ENCODE data around the gene MID2.
"Not testable (repeated sequence)": the region's sequence is repeated elsewhere in the genome, so short reads cannot be mapped to it uniquely, and the experiment has no call there.

Gene MID2, protein sequence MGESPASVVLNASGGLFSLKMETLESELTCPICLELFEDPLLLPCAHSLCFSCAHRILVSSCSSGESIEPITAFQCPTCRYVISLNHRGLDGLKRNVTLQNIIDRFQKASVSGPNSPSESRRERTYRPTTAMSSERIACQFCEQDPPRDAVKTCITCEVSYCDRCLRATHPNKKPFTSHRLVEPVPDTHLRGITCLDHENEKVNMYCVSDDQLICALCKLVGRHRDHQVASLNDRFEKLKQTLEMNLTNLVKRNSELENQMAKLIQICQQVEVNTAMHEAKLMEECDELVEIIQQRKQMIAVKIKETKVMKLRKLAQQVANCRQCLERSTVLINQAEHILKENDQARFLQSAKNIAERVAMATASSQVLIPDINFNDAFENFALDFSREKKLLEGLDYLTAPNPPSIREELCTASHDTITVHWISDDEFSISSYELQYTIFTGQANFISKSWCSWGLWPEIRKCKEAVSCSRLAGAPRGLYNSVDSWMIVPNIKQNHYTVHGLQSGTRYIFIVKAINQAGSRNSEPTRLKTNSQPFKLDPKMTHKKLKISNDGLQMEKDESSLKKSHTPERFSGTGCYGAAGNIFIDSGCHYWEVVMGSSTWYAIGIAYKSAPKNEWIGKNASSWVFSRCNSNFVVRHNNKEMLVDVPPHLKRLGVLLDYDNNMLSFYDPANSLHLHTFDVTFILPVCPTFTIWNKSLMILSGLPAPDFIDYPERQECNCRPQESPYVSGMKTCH

DNA sequence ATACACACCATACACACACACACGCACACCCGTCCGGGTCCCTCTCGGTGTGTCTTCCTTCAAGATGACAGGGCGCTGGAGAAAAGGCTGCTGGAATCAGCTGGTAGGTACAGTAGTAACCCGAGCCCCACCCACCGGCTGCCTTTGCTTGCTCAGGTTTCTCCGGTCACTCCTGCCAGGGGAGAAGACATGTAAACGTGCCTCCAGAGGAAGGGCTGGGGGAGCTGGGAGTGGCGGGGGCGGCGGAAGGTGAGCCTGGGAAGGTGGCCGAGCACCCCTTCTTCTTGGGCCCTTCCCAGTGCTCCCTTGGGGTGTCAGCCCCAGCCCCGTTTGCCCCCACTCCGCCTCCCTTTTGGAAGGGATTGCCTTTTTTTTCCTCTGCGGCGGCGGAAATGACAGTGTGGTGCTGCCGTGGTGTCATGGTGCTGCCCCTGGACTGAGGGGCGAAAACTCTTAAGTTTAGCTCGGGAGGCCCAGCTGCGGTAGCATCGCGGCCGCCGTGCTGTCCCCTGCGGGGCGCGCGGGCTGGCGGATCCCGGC, at the start of gene MID2:
Gene MID2 (plus strand): TSS at position 169 of the 540 bp plus-strand sequence. CDS start 561 bp downstream, outside the sequence.
- DNase-seq (ENCODE audit: low spot score), result peak; percentile 16

DNA sequence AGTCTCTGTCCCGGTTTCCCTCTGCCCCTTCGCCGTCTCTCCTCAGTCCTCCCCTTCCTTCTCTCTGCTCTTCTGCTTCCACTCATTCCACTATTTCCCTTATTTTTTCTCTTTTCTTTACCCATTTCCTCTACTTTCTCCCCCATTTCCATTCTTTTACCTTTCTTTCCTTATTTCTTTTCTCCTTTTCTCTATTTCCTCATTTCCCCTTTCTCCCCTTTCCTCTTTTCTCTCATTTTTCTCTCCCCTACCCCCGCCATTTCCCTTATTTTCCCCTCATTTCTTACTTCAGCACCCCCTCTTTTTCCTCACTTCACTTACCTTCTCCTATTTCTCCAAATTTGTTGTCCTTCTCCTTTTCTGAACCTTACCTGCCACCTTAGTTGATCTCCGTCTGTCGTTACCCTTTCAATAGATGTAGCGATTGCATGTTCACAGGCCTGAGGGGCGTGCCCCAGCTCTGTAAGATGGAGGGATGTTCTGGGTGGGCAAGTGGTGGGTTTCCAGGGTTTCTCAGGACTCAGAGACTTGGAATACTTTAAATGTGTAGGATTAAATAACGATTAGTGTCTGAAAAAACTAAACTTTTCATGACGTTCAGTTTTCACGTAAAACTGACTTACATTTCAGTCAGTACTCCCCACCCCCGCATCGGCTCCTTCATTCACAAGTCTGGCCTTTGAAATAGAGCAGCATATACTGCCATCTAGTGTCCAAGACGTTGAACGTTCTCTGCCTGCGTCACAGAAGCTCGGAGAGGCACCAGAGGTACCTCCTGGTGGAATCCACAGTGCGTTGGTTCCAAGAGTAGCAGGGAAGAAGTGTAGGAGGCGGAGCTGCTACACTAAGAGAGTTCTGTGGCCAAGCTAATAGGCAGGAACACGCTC, 48.8 kb upstream of the MID2 start:
- DNase-seq (ENCODE audit: low spot score), result peak; percentile 73

DNA sequence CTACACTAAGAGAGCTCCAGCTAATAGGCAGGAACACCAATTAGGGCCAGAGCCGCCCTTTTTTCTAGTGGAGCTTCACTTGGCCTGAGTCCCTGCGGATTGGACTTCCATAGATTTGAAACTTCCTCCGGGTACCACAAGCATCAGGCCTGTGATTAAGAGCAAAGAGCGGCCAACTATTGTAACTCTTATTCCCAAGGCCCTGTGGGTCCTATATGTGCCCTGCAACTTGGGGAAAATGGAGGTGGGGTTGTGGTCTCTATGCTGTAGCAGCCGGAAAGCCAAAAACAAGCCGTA, 48.2 kb upstream of the MID2 start, which contains the start of gene NCBP2L:
Gene NCBP2L (plus strand): TSS at position 198 of the 297 bp plus-strand sequence. CDS start 16,488 bp downstream, outside the sequence.
- DNase-seq (ENCODE audit: low spot score), result no peak

DNA sequence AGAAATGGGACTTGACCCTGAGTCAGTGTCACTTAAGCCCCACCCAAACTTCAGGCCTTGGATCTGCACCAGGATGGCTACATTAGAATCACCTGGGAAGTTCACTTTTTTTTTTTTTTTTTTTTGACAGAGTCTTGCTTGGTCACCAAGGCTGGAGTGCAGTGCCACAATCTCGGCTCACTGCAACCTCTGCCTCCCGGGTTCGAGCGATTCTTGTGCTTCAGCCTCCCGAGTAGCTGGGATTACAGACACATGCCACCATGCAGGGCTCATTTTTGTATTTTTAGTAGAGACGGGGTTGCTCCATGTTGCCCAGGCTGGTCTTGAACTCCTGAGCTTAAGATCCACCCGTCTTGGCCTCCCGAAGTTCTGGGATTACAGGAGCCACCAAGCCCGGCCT, 45.1 kb upstream of the MID2 start:
- DNase-seq (ENCODE audit: low spot score), result no peak

DNA sequence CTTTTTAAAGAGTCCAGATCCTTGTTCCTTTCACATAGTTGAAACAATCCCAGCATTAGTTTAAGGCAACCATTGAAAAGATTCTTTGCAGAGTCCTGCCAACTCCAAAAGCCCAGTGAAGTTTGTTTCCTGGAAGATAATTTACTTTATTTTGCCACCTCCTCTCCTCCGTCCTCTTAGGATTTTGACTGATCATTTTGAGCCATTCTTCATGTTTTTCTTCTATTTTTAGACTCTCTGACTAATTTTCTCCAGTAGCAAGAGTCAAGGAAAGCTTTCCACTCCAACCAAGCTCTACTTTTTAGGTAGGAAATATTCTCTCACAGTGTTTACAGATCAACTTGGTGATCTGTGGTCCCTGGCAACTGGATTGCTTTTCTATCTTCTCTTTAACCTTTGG, 37.8 kb upstream of the MID2 start:
- no peak for DNase-seq (ENCODE audit: low spot score)

DNA sequence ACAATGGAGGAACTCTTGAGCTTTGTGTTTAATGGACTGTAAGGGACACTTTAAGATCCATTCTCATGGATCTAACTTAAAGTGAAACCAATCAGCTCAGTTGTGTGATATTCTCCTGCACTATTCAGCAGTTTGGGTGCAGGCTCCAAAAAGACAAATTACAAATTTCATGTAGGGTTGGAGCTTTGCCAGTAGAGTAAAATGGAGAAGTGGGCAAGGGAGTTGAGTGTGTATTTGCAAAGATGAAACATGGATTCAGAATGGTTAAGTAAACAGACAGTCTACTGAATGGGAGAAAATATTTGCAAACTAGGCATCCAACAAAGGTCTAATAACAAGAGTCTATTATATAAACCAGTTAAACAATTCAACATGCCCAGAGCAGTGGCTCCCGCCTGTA, 21.2 kb upstream of the MID2 start:
- no peak for DNase-seq (ENCODE audit: low spot score)

DNA sequence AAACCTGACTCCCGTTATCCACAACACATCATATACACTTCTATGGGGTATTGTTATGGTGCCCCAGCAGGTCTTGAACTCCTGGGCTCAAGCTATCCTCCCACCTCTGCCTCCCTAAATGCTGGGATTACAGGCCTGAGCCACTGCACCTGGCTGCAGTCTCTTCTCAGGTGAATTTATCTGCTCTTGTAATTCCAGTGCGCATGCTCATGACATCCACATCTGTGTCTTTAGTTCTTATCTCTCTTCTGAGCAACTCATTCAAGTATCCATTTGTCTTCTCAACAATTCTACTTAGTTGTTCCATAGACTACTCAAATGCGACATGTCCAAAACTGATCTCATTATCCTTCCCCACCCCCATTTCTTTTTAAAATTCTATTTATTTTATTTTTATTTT, 20.5 kb upstream of the MID2 start:
- DNase-seq (ENCODE audit: low spot score), result no peak

DNA sequence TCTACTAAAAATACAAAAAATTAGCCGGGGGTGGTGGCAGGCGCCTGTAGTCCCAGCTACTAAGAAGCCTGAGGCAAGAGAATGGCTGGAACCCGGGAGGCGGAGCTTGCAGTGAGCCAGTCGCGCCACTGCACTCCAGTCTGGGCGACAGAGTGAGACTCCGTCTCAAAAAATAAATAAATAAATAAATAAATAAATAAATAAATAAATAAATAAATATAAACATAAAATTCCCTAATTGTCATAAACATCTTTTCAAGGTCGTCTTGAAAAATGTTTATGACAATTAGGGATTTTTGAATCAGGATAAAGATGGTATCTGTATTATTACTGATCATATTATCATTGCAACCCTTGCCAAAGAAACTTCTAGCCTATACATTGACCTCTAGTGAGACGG, 15.6 kb upstream of the MID2 start:
- DNase-seq (ENCODE audit: low spot score), result not testable (repeated sequence)

DNA sequence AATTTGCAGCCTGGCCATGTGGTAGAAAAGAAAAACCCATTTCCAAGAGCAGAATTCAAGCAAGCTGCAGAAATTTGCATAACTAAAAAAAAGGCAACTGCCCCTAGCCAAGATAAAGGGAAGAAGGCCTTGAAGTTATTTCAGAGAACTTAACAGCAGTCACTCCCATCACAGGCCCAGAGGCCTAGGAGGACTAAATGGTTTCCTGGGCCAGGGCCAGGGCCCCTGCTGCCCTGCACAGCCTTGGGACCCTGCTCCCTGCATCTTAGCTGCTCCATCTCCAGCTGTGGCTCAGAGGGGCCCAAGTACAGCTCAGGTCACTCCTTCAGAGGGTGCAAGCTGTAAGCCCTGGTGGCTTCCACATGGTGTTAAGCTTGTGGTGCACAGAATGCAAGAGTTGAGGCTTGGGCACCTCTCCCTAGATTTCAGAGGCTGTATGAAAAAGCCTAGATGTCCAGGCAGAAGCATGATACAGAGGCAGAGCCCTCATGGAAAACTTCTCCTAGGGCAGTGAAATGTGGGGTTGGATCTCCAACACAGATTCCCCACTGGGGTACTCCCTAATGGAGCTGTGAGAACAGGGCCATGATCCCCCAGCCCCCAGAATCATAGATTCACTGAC, 6.7 kb upstream of the MID2 start:
- no peak for DNase-seq (ENCODE audit: low spot score)

DNA sequence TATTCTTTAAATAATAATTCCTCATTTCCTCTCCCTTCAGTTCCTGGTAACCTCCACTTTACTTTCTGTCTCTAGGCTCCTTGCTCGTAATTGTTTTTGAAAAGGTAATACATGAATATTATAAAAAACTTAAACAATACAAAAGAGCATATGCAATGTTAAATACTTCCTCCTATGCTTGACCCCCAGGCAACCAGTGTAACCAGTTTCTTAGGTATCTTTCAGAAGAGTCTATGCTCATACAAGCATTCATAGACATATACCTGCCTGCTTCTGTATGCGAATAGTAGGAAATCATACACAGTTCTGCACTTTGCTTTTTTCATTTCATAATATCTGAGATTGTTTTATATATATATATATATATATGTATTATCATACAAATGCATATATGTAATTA, 2.6 kb upstream of the MID2 start:
- DNase-seq (ENCODE audit: low spot score), result no peak

DNA sequence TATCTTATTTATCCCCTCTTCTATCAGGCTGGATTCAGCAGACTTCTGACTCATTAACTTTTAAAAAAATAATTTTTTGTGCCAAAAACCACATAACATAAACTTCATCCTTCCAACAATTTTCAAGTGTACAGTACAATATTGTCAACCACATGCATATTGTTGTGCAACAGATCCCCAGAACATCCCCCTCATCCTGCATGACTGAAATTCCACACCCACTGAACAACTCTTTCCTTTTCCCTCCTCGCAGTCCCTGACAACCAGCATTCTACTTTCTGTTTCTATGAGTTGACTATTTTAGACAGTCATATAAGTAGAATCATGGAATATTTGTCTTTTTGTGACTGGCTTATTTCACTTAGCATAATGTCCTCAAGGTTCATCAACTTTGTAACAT, 2.2 kb upstream of the MID2 start:
- no peak for DNase-seq (ENCODE audit: low spot score)

DNA sequence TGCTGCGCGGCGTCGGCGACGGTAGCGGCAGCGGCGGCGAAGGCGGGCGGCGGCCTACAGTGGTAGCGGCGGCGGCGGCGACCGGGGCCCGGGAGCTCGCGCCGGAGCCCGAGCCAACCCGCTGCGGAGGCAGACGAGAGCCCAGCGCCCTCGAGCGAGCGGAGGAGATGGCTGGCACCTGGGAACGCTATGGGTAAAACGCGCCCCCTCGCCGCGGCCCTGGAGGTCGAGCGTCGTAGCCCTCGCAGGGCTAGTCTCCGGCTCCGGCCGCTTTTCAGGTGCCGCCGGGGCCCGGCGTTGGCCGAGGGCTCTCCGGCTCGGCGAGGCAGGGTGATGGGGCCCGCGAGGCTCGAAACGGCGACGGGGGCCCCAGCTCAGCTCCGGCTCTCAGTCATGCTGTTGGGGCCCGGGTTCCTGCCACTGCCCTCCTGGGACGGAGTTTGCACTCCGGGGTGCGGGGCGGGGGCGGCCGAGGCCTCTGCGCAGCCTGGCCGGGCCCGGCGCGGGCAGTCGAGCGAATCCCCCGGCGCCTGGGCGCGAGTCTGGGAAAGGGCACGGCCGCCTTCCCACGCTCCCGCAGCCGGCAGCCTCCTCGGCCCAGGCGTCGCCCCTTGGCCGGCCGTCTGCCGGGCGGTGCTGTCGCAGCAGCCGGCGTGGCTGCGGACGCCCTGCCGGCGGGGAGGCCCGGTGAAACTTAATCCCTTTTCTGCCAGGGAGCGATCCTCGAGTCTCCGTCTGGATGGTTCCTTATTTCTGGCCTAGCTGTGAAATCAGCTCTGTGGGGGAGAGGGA, 768 bp downstream of the MID2 start:
- peak; percentile 22 for DNase-seq (ENCODE audit: low spot score)

DNA sequence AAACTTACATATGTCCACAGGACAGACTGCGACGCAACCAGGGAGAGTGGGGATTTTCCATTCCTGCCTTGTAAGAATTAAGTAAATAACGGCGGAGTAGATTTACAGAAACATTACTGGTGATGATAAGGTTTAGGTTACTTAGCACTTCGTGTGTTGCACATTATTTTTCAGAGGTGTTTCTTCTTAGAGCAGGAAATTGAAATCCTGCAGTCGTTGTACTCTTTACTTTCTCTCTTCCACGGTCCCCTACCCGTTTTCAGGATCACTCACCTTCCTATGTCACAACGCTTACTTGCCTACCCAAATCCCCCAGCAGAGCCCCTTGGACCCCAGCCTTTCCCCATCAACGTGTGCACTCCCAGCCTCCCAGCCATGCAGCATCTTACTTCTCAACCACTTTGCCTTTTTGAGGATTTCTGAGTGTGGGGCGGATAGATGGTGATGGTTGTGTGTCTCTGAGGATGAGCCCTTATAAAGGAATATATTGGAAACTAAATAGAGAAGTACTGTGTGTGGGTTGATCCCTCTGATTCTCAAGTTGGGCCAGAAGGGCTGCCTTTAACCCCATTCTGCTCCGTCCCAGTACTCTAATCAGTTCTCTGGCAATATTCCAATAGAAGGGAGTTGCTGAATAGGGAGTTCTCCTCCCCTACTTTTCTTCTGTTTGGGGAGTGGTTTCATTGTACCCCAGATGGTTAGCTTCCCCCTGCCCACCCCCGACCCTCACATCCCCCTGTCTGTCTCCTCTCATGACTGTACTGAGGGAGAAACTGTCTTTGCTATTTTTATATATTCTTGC, 1.6 kb downstream of the MID2 start:
- no peak for DNase-seq (ENCODE audit: low spot score)

DNA sequence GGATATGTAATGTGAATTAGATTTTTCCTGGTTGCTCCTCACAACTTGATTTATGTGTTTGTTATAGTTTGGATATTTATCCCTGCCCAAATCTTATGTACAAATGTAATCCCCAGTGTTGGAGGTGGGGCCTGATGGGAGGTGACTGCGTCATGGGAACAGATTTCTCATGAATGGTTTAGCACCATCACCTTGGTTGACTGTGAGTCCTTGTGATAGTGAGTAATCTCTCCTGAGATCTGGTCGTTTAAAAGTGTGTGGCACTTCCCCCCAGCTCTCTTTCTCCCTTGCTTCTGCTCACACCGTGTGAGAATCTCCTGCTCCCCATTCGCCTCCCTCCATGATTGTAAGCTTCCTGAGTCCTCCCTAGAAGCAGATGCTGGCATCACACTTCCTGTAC, 2.2 kb downstream of the MID2 start:
- DNase-seq (ENCODE audit: low spot score), result no peak

DNA sequence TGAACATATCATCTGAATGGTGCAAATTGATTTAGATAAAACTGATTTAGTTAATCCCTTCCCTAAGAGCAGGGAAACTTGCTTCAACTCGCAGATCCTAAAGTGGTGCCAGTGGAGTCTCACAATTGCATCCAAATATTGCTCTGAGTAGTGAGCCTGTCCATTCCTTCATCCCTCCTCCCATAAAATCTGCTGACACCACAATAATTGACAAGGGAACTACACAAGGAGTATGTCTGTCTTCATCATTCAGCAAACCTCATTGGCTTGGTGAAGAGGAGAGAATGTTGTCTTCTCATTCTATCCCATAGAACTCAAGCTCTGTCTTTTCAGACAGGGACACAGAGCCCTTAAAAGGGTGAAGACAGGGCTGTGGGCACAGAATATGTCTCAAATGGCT, 4.2 kb downstream of the MID2 start:
- DNase-seq (ENCODE audit: low spot score), result no peak

DNA sequence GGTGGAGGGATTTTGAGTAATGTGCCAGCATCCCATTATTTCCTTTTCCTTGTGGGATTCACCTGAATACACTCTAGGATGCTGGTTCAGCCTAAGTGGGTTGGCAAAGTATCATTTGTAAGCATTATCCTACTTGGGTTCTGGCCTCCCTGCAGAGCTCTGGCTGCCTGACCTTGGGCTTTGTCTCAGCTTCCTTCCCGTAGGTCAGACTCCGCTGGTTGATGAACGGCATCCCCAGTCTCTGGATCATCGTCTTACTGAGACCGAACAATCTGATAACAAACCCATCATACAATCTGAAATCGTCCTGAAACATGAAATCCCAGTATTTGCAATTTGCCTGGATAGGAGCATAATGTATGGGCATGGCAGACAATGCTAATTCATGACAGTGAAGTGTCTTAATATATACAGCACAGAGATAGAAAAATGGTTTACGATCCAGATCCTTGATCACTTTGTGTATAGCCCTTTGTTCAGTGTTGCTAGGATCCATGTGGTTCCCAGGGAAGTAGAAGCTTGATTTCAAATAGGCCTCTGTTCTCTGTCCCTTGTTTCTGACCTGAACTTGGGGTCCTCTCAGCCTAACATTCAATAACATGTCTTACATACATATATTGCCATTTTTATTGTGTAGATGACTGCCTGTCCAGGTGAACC, 5.5 kb downstream of the MID2 start:
- no peak for DNase-seq (ENCODE audit: low spot score)

DNA sequence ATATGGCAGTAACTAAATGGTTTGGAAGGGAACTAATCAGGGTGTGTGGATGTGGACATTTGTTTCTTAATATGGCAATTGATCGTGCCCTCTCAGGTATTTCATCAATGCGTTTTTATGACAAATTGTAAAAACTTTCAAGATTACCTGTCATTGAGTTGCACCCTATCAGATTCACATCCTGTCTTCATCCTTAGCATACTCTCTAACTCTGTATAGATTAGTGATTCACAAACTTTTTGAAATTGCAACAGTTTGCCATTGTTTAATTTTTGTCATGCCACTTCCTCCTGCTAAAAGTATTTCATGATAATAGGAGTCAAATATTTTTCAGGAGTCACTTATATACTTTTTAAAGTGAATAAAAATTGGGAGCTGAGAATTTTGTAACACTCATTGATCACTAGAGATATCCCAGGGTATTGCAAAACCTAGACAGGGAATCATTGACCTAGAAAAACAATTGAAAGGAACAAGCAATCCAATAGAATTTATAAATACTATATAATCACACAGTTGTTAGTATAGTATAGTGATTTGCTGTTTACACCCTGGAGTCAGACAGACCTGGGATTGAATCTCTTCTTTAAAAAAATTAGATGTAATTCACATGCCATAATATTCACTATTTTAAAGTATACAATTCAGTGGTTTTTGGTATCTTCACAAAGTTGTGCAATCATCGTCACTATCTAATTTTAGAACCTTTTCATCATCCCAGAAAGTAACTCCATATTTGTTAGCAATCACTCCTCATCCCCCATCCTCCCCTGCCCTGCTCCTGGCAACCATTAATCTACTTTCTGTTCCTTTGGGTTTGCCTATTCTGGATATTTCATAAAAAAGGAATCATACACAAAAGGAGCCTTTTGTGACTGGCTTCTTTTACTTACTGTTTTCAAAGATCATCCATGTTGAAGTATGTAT, 8.9 kb downstream of the MID2 start:
- DNase-seq (ENCODE audit: low spot score), result no peak

DNA sequence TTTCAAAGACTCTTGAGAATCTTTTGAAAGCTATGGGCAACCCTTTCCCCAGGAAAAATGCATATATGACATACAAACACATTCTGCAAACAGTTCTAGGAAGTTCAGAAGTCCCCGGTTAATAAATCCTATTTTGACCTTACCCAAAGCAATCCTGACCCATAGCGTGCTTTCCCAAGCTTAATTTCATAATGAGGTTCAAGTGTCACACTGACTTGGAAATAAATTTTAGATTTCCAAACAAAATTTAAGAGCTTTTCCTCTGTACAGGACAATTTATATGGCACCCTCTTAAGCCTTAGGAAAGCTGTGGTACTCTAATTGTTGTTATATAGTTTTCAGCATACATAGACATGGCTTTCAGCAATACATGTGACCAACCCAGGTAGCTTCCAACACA, 11.3 kb downstream of the MID2 start:
- no peak for DNase-seq (ENCODE audit: low spot score)

DNA sequence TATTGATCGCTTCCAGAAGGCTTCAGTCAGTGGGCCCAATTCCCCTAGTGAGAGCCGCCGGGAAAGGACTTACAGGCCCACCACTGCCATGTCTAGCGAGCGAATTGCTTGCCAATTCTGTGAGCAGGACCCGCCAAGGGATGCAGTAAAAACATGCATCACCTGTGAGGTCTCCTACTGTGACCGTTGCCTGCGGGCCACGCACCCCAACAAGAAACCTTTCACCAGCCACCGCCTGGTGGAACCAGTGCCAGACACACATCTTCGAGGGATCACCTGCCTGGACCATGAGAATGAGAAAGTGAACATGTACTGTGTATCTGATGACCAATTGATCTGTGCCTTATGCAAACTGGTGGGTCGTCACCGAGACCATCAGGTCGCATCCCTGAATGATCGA, 15.3 kb downstream of the MID2 start:
- no peak for DNase-seq (ENCODE audit: low spot score)
